ENCODE measurements around the gene QRICH2.

QRICH2 gene

GRCh38 chr17:76341301-76341700 is 33.2 kb upstream of the QRICH2 start:
- in situ Hi-C loops (cut with MboI; ENCODE audit: low sequenced_read_pairs, unreplicated experiment): no loop called here
- no peak for DNase-seq (ENCODE audit: low spot score)
- no peak for TF ChIP-seq CTCF (IDR thresholded peaks at IDR 0.05; ENCODE audit: borderline replicate concordance, control extremely low read depth, extremely low read depth, insufficient read depth, missing control alignments)

- no peak for DNase-seq (ENCODE audit: low spot score)
- in situ Hi-C loops (cut with MboI; ENCODE audit: low sequenced_read_pairs, unreplicated experiment): no loop called here
- no peak for TF ChIP-seq CTCF (IDR thresholded peaks at IDR 0.05; ENCODE audit: borderline replicate concordance, control extremely low read depth, extremely low read depth, insufficient read depth, missing control alignments)
Observed at GRCh38 chr17:76337413-76337777, 29.3 kb upstream of the QRICH2 start.

GRCh38 chr17:76336756-76337412 is 28.8 kb upstream of the QRICH2 start:
- no peak for TF ChIP-seq CTCF (IDR thresholded peaks at IDR 0.05; ENCODE audit: borderline replicate concordance, control extremely low read depth, extremely low read depth, insufficient read depth, missing control alignments)
- in situ Hi-C loops (cut with MboI; ENCODE audit: low sequenced_read_pairs, unreplicated experiment): no loop called here
- DNase-seq (ENCODE audit: low spot score): no peak

- in situ Hi-C loops (cut with MboI; ENCODE audit: low sequenced_read_pairs, unreplicated experiment): no loop called here
- TF ChIP-seq CTCF (IDR thresholded peaks at IDR 0.05; ENCODE audit: borderline replicate concordance, control extremely low read depth, extremely low read depth, insufficient read depth, missing control alignments): no peak
- DNase-seq (ENCODE audit: low spot score): no peak
Observed at GRCh38 chr17:76335716-76336381, 27.8 kb upstream of the QRICH2 start.

- TF ChIP-seq CTCF (IDR thresholded peaks at IDR 0.05; ENCODE audit: borderline replicate concordance, control extremely low read depth, extremely low read depth, insufficient read depth, missing control alignments): no peak
- DNase-seq (ENCODE audit: low spot score): no peak
- in situ Hi-C loops (cut with MboI; ENCODE audit: low sequenced_read_pairs, unreplicated experiment): no loop called here
Observed at GRCh38 chr17:76333673-76334505, 25.8 kb upstream of the QRICH2 start.

GRCh38 chr17:76331083-76331482 is 23.0 kb upstream of the QRICH2 start:
- no peak for TF ChIP-seq CTCF (IDR thresholded peaks at IDR 0.05; ENCODE audit: borderline replicate concordance, control extremely low read depth, extremely low read depth, insufficient read depth, missing control alignments)
- in situ Hi-C loops (cut with MboI; ENCODE audit: low sequenced_read_pairs, unreplicated experiment): no loop called here
- DNase-seq (ENCODE audit: low spot score): no peak

Measured in GM13976 (cell line).